Measurements from ENCODE around the gene PYY.

DNA sequence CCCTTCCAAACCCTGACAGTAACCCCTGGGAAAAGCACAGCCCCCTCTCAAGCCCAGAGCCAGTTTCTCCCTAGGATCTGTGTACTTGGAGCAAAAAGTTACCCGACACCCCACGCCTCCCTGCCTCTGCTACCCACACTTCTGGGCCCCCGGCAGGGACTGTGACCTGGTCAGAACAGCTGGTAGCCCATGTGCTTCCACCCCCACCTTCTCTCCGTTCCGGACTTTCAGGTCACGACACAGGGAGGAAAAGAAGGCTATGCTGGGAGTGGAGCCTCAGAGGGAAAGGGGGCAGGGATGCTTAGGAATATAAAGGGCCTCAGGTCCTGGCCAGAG, 17.8 kb downstream of the PYY start:
- TF ChIP-seq EZH2 (IDR thresholded peaks at IDR 0.05) (no peak), EZH2phosphoT487 (IDR thresholded peaks at IDR 0.05) (no peak)
- TF ChIP-seq, protein P1, sequence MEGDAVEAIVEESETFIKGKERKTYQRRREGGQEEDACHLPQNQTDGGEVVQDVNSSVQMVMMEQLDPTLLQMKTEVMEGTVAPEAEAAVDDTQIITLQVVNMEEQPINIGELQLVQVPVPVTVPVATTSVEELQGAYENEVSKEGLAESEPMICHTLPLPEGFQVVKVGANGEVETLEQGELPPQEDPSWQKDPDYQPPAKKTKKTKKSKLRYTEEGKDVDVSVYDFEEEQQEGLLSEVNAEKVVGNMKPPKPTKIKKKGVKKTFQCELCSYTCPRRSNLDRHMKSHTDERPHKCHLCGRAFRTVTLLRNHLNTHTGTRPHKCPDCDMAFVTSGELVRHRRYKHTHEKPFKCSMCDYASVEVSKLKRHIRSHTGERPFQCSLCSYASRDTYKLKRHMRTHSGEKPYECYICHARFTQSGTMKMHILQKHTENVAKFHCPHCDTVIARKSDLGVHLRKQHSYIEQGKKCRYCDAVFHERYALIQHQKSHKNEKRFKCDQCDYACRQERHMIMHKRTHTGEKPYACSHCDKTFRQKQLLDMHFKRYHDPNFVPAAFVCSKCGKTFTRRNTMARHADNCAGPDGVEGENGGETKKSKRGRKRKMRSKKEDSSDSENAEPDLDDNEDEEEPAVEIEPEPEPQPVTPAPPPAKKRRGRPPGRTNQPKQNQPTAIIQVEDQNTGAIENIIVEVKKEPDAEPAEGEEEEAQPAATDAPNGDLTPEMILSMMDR (IDR thresholded peaks at IDR 0.05), result no peak

Measured in neural progenitor cell (in vitro differentiated cells).